Naive B cell (primary cell): ENCODE results near the gene SLC24A3. TPM values are rescaled to one million over a fixed set of nuclear protein-coding genes. Genes with fewer than 3 reads are reported as not detected.

ENCODE experiments used
- ATAC-seq, 2 donors: fragments of 150-1000 bp; cut with Tn5 transposase; 2 replicates each; pipeline ENCODE4 v1.10.0; 2021; ENCODE audit warnings: low read depth in 2 of 2, mild to moderate bottlenecking in 2 of 2, moderate library complexity in 2 of 2
- DNase-seq: peaks from one replicate; pipeline ENCODE4 v3.0.0; 2022
- H3K27ac Mint-ChIP-seq, 6 donors: one replicate each; pipeline ENCODE4 v1.8.0; 2020 to 2022; ENCODE audit warnings: mild to moderate bottlenecking in 6 of 6, mixed read lengths in 6 of 6, moderate library complexity in 5 of 6, inconsistent platforms in 2 of 6
- H3K27me3 Mint-ChIP-seq, 3 donors: one replicate each; pipeline ENCODE4 v1.8.0; 2021 to 2022; ENCODE audit warnings: mixed read lengths in 3 of 3, mild to moderate bottlenecking in 1 of 3
- H3K36me3 Mint-ChIP-seq, 2 donors: one replicate each; pipeline ENCODE4 v1.8.0; 2020 to 2022; ENCODE audit warnings: mixed read lengths in 2 of 2, inconsistent platforms in 1 of 2, mild to moderate bottlenecking in 1 of 2
- H3K4me1 Mint-ChIP-seq, 3 donors: one replicate each; pipeline ENCODE4 v1.8.0; 2020 to 2022; ENCODE audit warnings: mixed read lengths in 3 of 3, inconsistent platforms in 1 of 3, mild to moderate bottlenecking in 1 of 3, moderate library complexity in 1 of 3
- H3K4me3 Mint-ChIP-seq, 8 donors: one replicate each; pipeline ENCODE4 v1.8.0; 2020 to 2022; ENCODE audit warnings: mild to moderate bottlenecking in 8 of 8, mixed read lengths in 8 of 8, moderate library complexity in 8 of 8, inconsistent platforms in 2 of 8
- H3K9me3 Mint-ChIP-seq, 7 donors: one replicate each; pipeline ENCODE4 v1.8.0; 2020 to 2022; ENCODE audit warnings: mixed read lengths in 7 of 7, mild to moderate bottlenecking in 5 of 7, inconsistent platforms in 2 of 7, moderate library complexity in 1 of 7
- polyA plus RNA-seq, 6 donors: library from polyadenylated mRNA; unstranded; fragments of 300-500 nt; fragmentation: Illumina TruSeq; gene quantifications; one replicate each; pipeline ENCODE4 v1.2.3, GENCODE V29; 2021; ENCODE audit warnings: low read depth in 6 of 6

The SLC24A3 gene
- polyA plus RNA-seq, 6 donors from 2014 or later: 0.09 to 0.13 TPM; not detected in 4

- Mint-ChIP-seq H3K4me3 (no peak overlapping the region), H3K4me1 (peaks cover 0 to 10% (median 5%) of the 10 kb centered on the region in 3 donors), H3K9me3 (peaks cover 0 to 3% (median 0%) of the 10 kb centered on the region in 7 donors), H3K27ac (no peak overlapping the region), H3K36me3 (no peaks in the 10 kb centered on the region), H3K27me3 (peaks cover 31 to 43% (median 39%) of the 10 kb centered on the region in 3 donors)
- ATAC-seq (no peak), DNase-seq (no peak)
These were observed 526.9 kb downstream of the SLC24A3 start for GRCh38 chr20:19739351-19739750.

- H3K36me3 Mint-ChIP-seq: peaks cover 0 to under 1% of the 10 kb centered on the region in 2 donors
- H3K9me3 Mint-ChIP-seq: peaks cover 0 to 7% (median 3%) of the 10 kb centered on the region in 7 donors
- H3K27ac Mint-ChIP-seq: no peak overlapping the region
- peaks cover 31 to 45% (median 43%) of the 10 kb centered on the region in 3 donors for H3K27me3 Mint-ChIP-seq
- ATAC-seq: no peak
- H3K4me3 Mint-ChIP-seq: no peak overlapping the region
- DNase-seq: no peak
- H3K4me1 Mint-ChIP-seq: peaks cover 0 to 3% (median 0%) of the 10 kb centered on the region in 3 donors
These were observed 528.1 kb downstream of the SLC24A3 start for GRCh38 chr20:19740512-19740911.

- H3K27me3 Mint-ChIP-seq: peaks cover 31 to 50% (median 38%) of the 10 kb centered on the region in 3 donors
- H3K36me3 Mint-ChIP-seq: peaks cover 0 to 6% of the 10 kb centered on the region in 2 donors
- no peak for DNase-seq
- H3K4me1 Mint-ChIP-seq: no peaks in the 10 kb centered on the region
- ATAC-seq: no peak
- H3K4me3 Mint-ChIP-seq: no peak overlapping the region
- peaks cover 0 to 10% (median 4%) of the 10 kb centered on the region in 7 donors for H3K9me3 Mint-ChIP-seq
- H3K27ac Mint-ChIP-seq: no peak overlapping the region
These were observed 529.5 kb downstream of the SLC24A3 start for GRCh38 chr20:19741924-19742323.

DNA sequence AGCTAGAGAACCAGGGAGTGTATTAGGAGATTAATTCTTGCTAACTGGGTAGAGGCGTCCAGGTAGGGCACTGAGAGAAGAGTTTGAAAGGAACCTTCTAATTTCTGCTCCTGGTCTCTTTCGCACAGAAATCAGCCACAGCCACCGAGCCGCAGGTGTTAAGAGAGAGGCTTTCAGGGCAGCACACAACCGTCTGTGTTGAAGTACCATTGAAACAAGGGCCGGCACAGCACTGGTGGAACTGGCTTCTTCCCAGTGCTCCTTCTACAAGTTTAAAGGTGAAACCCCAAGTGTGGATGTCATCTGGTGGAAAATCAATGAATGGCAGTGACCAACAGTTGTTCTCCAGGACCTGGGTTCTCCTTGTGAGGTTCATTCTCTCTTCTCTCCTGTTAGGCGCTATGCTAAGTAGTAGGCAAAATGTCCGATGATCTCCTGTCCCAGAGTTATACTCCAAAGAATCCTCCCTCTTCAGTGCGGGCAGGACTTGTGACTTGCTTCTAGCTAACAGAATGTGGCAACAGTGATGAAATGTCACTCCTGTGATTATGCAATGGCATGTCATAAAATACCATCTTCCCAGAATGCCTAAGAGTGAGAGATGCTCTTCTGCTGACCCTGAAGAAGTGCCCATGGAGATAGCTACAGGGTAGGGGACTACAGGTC is 530.7 kb downstream of the SLC24A3 start:
- Mint-ChIP-seq H3K36me3 (peaks cover 0 to 6% of the 10 kb centered on the region in 2 donors), H3K27me3 (peaks cover 39 to 56% (median 41%) of the 10 kb centered on the region in 3 donors), H3K27ac (no peak overlapping the region), H3K4me3 (no peak overlapping the region), H3K9me3 (peaks cover 0 to 10% (median 4%) of the 10 kb centered on the region in 7 donors), H3K4me1 (no peaks in the 10 kb centered on the region)
- DNase-seq (no peak), ATAC-seq (no peak)

DNA sequence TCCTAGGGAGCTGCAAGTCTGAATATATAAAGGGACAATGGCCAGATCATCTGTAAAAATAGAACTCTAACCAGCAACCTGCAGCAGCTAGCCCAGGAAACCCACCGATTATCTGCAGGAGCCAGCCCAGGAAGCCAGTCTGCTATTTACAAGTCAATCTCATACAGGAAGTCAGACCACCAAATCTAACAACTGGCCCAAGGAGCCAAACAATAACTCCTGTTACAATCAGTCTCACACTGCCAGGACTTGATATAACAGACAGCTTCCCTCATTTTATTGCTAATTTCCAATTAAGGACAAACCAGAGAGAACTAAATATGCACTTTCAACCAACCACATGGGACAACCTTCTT is 531.2 kb downstream of the SLC24A3 start:
- H3K36me3 Mint-ChIP-seq: peaks cover 0 to 6% of the 10 kb centered on the region in 2 donors
- peaks cover 0 to 10% (median 4%) of the 10 kb centered on the region in 7 donors for H3K9me3 Mint-ChIP-seq
- DNase-seq: no peak
- H3K27ac Mint-ChIP-seq: no peak overlapping the region
- H3K27me3 Mint-ChIP-seq: peaks cover 40 to 56% (median 41%) of the 10 kb centered on the region in 3 donors
- H3K4me1 Mint-ChIP-seq: no peaks in the 10 kb centered on the region
- no peak for ATAC-seq
- H3K4me3 Mint-ChIP-seq: no peak overlapping the region

- H3K27ac Mint-ChIP-seq: no peak overlapping the region
- H3K9me3 Mint-ChIP-seq: peaks cover 0 to 10% (median 4%) of the 10 kb centered on the region in 7 donors
- DNase-seq (no peak), ATAC-seq (no peak)
- H3K4me3 Mint-ChIP-seq: no peak overlapping the region
- no peaks in the 10 kb centered on the region for H3K4me1 Mint-ChIP-seq
- H3K36me3 Mint-ChIP-seq: peaks cover 0 to 6% of the 10 kb centered on the region in 2 donors
- H3K27me3 Mint-ChIP-seq: peaks cover 37 to 51% (median 37%) of the 10 kb centered on the region in 3 donors
These were observed 532.7 kb downstream of the SLC24A3 start for GRCh38 chr20:19745106-19745505.

GRCh38 chr20:19745584-19745983 is 533.1 kb downstream of the SLC24A3 start:
- Mint-ChIP-seq H3K36me3 (peaks cover 0 to 6% of the 10 kb centered on the region in 2 donors), H3K27me3 (peaks cover 32 to 50% (median 32%) of the 10 kb centered on the region in 3 donors), H3K4me3 (no peak overlapping the region), H3K9me3 (peaks cover 0 to 10% (median 4%) of the 10 kb centered on the region in 7 donors), H3K27ac (no peak overlapping the region), H3K4me1 (peaks cover 0 to 2% (median 1%) of the 10 kb centered on the region in 3 donors)
- no peak for DNase-seq
- no peak for ATAC-seq

GRCh38 chr20:19746396-19746795 is 534.0 kb downstream of the SLC24A3 start:
- ATAC-seq (no peak), DNase-seq (no peak)
- Mint-ChIP-seq H3K36me3 (peaks cover 0 to 6% of the 10 kb centered on the region in 2 donors), H3K4me1 (peaks cover 4 to 10% (median 9%) of the 10 kb centered on the region in 3 donors), H3K4me3 (no peak overlapping the region), H3K27me3 (peaks cover 24 to 44% (median 24%) of the 10 kb centered on the region in 3 donors), H3K27ac (no peak overlapping the region), H3K9me3 (peaks cover 0 to 10% (median 4%) of the 10 kb centered on the region in 7 donors)

GRCh38 chr20:19747903-19748302 is 535.5 kb downstream of the SLC24A3 start:
- Mint-ChIP-seq H3K9me3 (peaks cover 0 to 10% (median 4%) of the 10 kb centered on the region in 7 donors), H3K27ac (no peak overlapping the region), H3K27me3 (peaks cover 12 to 46% (median 20%) of the 10 kb centered on the region in 3 donors), H3K36me3 (peaks cover 0 to 6% of the 10 kb centered on the region in 2 donors), H3K4me3 (no peak overlapping the region), H3K4me1 (peaks cover 4 to 15% (median 11%) of the 10 kb centered on the region in 3 donors)
- ATAC-seq: no peak
- DNase-seq: no peak

GRCh38 chr20:19748681-19749080 is 536.2 kb downstream of the SLC24A3 start:
- Mint-ChIP-seq H3K9me3 (peaks cover 0 to 10% (median 4%) of the 10 kb centered on the region in 7 donors), H3K27ac (no peak overlapping the region), H3K4me1 (peaks cover 4 to 15% (median 11%) of the 10 kb centered on the region in 3 donors), H3K27me3 (peaks cover 14 to 46% (median 22%) of the 10 kb centered on the region in 3 donors), H3K4me3 (no peak overlapping the region), H3K36me3 (peaks cover 0 to 6% of the 10 kb centered on the region in 2 donors)
- DNase-seq: no peak
- ATAC-seq: no peak

- Mint-ChIP-seq H3K36me3 (peaks cover 0 to 6% of the 10 kb centered on the region in 2 donors), H3K9me3 (peaks cover 0 to 7% (median 4%) of the 10 kb centered on the region in 7 donors), H3K4me3 (no peak overlapping the region), H3K27me3 (peaks cover 15 to 46% (median 29%) of the 10 kb centered on the region in 3 donors), H3K27ac (no peak overlapping the region), H3K4me1 (peaks cover 4 to 15% (median 11%) of the 10 kb centered on the region in 3 donors)
- DNase-seq: no peak
- ATAC-seq: no peak
These were observed 537.2 kb downstream of the SLC24A3 start for GRCh38 chr20:19749618-19750071.

DNA sequence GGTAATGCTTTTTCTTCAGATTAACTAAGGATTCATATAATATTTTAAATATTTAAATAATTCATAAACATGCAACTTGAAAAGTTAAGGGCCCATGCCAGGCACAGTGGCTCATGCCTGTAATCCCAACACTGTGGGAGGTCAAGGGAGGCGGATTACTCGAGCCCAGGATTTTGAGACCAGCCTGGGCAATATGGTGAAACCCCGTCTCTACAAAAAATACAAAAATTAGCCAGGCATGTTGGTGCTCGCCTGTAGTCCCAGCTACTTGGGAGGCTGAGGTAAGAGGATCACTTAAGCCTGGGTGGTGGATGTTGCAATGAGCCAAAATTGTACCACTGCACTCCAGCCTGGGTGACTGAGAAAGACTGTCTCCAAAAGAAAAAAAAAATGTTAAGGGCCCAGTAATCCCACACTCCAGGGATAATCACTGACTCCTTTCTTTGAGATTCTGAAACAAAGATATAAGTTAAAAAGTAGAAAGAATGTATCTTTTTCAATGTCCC is 537.7 kb downstream of the SLC24A3 start:
- DNase-seq (no peak), ATAC-seq (no peak)
- H3K27ac Mint-ChIP-seq: no peak overlapping the region
- no peak overlapping the region for H3K4me3 Mint-ChIP-seq
- peaks cover 0 to 7% (median 3%) of the 10 kb centered on the region in 7 donors for H3K9me3 Mint-ChIP-seq
- peaks cover 4 to 15% (median 11%) of the 10 kb centered on the region in 3 donors for H3K4me1 Mint-ChIP-seq
- peaks cover 13 to 47% (median 29%) of the 10 kb centered on the region in 3 donors for H3K27me3 Mint-ChIP-seq
- H3K36me3 Mint-ChIP-seq: peaks cover 0 to 6% of the 10 kb centered on the region in 2 donors

DNA sequence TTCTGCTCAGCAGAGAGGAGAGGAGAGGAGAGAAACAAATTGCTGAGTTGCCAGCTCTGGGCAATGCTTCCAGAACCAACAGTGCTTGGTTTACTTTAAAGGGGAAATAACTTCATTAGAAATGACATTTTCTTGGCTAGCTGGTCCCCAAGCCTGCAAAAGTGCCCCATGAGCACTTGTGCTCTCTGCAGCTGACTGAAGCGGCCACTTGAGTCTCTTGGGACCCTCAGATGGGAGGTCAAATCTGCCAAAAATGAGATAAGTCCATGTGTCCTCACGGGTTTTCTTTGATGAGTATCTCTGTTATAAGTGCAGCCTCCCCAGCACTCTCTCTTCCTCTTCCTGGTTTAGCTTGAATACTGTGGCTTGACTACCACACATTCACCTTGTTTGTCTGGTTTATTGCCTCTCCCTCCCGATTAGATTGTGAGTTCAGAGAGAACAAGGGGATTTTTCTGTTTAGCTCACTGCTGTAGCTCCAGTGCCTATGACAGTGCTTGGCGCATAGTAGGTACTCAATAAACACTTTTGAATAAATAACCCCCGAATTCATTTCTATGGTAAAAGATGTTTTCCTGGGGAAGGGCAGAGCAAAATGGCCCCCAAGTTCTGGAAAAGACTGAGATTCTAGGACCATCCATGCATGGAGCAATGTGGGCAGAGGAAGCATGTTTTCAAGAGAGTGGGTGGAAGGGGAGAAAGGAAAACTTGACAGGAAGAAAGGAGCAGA is 538.6 kb downstream of the SLC24A3 start:
- peak overlapping the region in 1 of 8 donors; percentile 54 for H3K4me3 Mint-ChIP-seq
- H3K27me3 Mint-ChIP-seq: peaks cover 11 to 45% (median 31%) of the 10 kb centered on the region in 3 donors
- peaks cover 4 to 15% (median 11%) of the 10 kb centered on the region in 3 donors for H3K4me1 Mint-ChIP-seq
- H3K27ac Mint-ChIP-seq: peak overlapping the region in 2 of 6 donors; percentile 16 to 19
- H3K9me3 Mint-ChIP-seq: no peaks in the 10 kb centered on the region
- DNase-seq (peak; percentile 4), ATAC-seq (peak; percentile 55 to 67)
- H3K36me3 Mint-ChIP-seq: no peaks in the 10 kb centered on the region
